HG03342 (cell line): ENCODE data around the gene MYEOV.

Experiments
- ATAC-seq: cut with Tn5 transposase; IDR thresholded peaks from one replicate; pipeline ENCODE4 v1.9.1; 2021; ENCODE audit warnings: mild to moderate bottlenecking, moderate library complexity; ENCODE audit not compliant: unreplicated experiment

Gene MYEOV

DNA sequence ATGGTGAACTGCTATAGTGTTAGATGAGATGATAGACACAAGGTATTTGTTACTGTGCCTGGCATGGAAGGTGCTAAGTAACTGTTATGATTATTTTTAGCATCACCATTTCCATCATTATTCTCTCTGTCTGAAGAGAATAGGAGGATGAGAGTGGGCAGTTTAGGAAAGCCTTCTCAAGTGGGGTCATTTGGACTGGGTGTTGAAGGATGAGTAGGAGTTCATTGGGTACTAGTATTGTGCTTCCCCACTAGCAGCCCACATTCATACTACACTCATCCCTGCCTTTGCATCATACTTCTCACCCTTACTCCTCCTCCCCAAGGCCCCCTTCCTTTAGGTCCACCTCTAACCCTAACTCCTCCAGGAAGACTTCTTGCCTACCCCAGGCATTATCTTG, 20.6 kb downstream of the MYEOV start:
- ATAC-seq: no peak

DNA sequence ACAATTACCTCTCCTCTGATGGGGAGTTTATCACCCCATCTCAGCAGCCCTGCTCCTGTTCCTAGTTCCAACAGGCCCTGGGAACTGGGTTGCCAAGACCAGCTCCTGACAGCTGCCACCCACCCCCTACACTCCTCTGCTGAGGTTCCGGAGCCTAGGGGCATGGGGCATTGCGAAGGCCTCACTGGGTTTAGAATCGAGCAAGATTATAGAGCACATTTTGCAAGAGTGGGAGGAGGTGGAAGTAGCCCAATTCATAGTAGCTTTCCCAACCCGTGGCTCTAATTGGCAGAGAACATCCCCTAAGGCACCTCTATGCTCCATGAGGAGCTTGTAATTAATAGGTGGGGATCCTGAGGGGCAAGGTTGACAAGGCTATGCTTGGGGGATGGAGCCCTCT, 23.0 kb downstream of the MYEOV start:
- no peak for ATAC-seq

DNA sequence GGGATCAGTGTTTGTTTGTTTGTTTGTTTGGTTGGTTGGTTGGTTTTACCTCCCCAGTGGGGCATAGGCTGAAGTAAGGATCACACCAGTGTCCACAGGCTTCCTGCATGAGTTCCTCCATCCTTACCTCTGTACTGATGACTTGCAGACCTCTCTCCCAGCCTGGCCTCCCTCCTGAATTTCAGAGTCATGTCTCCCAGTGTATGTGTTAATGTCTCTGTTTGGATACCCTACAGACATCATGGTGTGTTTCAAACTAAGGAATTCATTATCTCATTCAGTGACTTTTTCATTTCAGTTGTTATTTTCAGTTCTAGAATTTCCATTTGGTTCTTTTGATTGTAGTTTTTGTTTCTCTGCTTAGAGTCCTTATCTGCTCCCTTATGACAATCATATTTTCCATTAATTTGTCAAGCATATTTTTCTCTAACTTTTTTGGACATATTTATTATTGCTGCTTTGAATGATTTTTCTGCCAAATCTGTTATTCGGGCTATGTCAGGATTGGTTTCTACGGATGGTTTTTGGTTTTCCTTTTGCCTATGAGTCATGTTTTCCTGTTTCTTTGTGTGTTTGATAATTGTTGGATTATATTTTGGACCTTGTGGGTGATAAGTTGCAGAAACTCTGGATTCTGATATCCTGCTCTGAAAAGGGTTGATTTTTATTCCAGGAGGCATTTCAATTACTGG, 23.6 kb downstream of the MYEOV start:
- no peak for ATAC-seq

DNA sequence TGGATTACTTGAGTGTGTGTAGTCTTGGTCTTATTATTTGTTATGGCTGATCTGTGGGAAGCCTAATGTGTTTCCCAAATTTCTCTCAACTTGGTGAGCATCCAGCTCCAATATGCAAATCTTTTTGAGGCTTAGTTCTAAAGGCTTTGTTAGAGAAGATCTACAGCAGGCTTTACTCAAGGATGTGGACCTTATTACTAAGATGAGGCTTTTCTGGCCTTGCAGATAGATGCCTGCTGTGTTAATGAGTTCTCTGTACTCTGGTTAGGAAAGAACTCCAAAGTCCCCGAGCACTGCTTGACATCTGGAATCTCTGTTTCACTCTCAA, 24.1 kb downstream of the MYEOV start:
- ATAC-seq: no peak

DNA sequence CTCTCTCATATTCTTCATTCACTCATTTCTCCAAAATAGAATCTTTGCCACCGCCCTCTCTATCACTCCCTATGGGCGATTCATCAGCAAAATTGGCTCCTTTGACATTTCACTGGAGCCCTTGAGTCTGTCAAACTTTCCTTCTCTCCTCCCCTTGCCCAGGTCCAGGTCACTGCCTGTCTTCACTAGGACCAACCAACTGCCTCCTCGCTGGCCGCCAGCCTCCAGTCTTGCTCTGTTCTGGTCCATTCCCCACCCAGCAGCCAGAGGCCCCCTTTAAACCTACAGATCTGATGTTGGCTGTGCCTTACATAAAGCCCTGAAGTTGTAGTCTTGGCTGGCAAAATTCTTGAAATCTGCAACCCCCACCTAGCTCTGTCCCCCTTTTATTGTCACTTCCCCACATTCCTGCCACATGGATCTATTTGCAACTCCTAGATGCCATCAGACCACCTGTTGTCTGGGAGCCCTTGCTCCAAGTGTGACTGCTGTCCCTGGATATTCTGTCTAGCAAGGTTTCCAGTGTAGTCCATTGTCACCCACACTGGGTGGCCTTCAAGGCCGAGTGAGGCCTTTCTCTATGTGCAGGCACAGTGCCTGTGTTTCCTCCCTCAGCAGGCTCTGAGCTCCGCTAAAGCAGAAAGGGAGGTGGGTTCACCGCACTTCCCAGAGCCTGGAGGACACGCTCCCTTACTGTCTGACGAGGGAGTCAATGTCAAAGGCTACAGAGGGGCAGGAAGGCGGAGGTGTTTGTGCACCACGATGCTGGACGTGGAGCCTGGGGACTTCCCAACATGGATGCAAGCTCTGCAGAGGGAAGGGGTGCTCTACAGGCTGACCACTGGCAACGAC, 25.5 kb downstream of the MYEOV start:
- no peak for ATAC-seq

DNA sequence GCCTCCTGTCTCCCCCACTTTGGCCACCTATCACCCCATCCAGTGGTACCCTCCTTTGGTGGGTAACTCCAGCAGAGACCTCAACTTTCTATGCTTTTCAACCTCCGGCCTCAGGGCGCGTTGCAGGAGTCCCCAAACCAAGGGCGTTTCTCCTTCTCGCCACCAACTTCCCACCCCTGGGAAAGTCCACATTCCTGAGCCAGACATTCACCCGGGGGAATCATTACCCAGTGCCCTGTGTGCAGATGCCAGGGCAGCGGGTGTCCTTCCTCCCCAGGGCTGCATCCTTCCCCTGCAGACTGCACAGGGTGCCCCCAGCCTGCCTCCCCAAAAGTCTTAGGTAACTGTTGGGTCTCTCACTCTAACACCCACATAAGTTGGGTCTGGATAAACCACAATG, 26.4 kb downstream of the MYEOV start:
- ATAC-seq: no peak

DNA sequence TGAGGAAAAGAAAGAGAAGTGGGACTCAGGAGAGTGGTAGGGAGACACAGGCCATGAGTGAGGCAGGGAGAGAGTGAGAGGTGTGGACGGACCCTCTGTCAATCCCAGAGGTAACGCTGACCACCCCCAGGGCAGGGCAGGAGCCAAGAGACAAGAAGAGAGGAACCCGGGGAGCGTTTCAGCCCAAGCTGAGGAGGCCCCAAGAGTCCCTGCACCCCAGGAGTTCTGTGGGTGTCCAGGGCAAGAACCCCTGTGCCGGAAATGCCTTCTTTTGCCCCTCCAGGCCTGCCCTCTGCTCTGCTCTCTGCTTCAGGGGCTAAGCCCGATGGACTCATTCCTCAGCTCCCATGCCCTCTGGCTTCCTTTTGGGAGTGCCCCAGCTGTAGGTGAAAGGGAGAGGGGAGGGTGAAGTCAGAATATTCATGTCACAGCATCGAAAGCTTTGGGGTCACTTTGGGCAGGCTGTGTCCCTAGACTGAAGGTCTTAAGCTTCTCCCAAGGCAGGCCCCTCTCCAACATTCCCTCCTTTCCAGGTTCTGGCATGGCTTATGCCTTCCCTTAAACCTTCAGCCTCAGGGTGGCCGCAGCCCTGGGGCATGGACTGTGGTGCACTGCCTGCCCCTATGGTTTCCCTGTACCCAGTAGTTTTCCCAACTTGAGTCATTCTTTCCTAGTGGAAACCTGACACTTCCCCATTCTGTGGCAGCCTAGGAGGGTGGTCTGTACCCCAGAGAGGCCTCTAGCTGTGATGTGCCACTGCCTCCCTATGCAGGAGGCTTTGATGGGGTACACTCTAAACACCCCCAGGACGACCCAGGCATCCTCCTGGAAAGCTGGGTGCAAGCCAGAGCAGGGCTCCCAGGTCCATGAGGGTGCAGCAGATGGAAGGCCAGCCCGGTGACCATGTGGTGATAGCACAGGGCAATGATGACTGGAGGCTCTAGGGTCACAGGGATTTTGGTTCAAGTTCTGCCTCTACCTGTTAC, 27.1 kb downstream of the MYEOV start:
- no peak for ATAC-seq

DNA sequence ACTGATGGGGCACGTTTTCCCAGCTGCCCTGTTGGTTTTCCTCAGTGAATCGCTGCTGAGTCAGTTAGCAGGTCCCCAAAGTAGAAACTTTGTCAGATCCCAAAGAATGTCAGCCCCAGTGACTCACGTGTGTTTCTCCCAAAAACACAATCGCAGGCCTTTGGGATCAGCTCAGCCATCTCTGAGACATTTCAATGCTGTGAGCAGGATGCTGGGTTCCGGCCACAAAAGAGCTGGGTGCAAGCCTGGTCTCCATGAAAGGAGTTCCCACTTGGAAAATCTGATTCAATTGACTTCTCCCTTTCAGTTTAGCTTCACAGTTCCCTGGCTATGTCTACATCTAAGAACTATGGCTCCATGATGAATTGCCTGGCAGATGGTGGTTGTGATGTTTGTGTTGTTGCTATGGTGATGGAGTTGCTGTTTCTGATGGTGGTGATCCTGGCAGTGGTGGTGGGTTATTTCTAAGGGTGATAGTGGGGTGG, 28.0 kb downstream of the MYEOV start:
- ATAC-seq: no peak

DNA sequence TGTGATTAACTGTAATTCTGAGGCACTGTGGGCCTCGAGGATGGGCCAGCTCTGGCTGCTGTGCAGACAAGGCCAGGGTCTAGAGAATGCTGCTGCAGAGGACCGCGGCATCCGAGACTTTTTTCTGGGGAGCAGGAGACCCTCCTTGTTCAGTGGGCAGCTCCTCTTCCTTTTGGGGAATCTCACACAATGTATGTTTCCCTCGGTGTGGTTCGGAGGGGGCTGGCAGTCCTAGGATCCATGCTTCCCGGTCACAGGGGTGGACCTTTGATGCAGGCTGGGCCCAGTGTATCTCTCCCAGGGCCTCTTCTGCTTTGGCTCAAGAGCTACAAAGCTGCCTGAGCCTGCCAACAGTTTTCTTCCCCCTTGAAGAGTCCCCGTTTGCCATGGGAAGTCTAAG, 31.5 kb downstream of the MYEOV start:
- no peak for ATAC-seq

DNA sequence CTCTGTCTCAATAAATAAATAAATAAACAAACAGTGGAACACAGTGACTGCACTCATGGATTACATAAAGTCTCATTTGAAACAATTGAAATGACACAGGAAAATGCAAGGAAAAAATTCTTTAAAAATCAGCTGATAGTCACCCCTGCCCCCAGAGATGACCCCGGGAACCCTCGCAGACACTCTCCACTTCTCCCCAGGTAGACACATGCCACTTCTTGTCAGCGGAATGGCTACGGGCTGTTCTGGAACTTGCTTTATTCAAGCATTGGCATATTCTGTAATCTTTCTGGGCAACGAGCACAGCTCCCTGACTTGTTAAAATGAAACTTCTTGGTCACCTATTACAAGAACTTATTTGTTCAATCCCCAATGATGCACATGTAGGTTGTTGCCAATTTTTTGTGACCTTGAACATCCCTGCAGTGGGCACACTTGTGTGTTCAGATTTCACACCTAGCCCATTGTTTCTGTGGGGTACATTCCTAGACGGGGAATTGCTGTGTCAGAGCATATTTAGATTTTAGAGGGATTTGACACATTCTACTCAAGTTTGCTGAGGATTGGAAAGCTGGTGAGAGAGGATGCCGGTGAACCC, 32.8 kb downstream of the MYEOV start:
- ATAC-seq: no peak

DNA sequence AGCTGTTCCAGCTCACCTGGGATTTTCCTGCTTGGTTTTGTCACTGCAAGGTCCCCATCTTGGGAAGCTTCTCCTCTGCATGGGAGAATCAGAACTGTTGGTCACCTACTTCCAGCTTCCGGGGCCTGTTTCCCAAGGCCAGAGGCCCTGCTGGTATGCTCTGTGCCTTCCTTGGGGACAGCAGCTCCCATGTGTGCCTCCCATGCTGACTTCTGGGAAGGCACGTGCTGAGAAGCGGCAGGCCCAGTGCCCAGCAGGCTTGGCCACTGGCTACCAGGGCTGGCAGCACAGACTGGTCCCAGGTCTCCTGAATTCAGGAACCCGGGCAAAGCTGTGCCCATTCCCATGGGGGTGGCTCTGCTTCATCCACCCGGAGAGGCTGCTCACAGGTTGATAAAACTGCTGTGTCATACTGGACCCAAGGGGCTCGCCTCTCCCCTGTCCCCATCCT, 33.8 kb downstream of the MYEOV start:
- no peak for ATAC-seq

DNA sequence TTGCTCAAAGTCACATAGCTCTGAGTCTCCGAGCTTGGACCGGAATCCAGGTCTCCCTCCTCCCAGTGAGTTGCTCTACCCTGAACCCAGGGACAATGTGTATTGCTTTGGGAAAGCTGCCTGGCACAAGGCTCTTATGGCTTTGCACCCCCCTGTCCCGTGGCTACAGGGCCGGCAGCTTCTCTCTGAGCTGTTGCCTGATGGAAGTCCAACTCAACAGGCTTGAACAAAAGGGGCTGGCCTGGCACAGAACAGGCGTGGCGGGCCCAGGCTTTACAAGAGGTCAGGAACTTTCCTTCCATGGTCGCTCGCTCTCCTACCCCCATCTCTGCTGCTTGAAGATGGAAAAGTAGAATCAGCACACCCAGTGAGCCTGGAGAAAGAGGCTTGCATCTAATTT, 34.3 kb downstream of the MYEOV start:
- no peak for ATAC-seq

DNA sequence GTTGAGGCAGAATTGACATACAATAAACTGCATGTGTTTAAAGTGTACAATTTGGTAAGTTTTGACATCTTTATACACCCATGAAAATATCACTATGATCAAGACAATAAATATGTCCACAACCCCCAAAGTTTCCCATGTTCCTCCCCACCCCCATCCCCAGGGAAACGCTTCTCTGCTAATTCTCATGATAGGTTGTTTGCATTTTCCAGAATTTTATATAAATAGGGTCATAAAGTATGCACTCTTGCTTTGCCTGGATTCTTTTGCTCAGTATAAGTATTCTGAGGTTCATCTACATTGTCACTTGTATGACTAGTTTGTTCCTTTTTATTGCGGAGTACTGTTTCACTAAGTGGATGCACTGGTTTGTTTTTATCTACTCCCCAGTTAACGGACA, 35.6 kb downstream of the MYEOV start:
- no peak for ATAC-seq

DNA sequence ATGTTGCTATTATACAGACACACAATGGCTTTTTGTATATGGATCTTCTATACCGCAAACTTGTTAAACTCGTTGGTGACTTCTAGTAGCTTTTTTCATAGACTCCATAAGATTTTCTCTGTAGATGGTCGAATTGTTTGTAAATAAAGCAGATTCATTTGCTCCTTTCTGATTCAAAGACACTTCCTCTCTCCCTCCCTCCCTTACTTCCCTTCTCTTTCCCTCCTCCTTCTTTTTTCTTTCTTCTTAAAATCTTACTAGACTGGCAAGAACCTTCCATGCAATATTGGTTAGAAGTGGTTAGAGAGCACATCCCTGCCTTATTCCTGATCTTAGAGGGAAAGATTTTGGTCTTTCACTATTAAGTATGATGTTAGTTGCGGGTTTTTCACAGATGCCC, 36.4 kb downstream of the MYEOV start:
- ATAC-seq: no peak

DNA sequence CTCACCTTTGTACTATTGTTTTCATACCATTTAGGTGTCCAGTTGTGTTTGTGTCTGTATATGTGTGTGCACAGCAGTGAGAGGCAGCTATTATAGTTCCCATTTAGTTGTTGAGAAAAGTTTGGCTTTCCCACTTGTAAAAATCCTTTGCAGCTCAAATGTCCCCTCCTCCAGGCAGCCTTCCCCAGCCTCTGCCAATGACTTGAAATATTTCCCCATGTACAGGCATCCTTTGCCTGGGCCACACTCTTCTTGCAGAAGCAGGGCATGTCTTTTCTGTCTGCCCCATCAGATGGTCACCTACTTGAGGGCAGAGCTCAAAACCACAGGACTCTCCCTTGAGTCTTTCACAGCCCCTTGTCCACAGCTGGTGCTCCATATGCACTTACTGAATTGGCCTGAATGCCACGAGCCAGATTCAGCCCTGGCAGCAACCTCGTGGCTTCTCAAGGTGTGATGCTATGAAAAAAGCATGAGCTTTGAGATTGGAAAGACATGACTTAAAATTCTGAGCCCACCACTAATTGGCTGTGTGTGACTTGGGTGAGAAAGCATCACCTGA, 39.3 kb downstream of the MYEOV start:
- ATAC-seq: no peak

DNA sequence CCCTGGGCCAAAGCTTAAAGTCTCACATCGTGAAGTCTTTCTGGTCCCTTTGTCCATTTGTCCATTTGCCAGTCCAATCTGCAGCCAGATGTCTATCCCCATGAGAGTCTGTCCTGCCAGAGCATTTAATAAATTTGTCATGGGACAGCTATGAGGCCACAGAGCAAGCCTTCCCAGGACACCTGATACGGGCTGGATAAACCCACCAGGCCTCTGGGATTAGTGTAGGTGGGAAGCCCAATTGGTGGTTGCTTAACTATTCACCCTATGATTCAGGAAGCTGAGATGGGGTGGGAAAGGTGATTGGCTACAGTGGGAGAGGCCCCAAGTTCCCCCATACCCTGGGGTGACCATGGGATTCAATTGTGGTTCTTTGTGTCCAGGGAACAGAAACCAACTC, 39.9 kb downstream of the MYEOV start:
- no peak for ATAC-seq

DNA sequence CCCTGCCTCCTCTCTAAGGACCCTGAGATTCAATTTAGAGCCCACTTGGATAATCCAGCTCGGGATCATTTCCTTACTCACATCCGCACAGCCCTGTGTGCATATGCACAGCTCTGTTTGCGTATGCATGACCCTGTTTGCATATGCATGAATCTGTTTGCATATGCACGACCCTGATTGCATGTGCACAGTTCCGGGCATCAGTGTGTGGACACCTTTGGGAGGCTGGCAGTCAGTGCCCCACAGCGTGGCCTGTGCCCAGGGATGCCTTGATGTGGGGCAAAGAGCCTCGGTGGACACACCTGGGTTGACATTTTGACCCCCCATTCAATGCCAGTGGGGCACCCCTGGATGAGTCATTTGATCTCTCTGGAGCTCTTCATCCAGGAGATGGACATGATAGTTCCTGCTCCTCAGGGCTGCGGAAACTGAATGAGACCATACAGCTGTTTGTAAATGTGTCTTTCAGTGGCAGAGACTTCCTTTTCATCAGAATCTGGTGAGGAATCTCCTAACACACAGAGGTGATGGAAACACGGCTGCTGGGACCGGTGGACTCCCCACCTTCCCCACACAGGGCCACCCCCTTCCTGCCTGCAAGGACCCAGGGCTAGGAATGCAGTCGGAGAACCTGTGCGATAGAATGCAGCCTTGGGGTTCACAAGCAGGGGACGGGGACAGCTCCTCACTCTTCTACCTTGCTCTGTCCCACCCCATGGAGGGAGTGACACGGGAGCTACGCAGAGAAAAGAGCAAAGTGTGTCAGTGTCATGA, 41.2 kb downstream of the MYEOV start:
- no peak for ATAC-seq

DNA sequence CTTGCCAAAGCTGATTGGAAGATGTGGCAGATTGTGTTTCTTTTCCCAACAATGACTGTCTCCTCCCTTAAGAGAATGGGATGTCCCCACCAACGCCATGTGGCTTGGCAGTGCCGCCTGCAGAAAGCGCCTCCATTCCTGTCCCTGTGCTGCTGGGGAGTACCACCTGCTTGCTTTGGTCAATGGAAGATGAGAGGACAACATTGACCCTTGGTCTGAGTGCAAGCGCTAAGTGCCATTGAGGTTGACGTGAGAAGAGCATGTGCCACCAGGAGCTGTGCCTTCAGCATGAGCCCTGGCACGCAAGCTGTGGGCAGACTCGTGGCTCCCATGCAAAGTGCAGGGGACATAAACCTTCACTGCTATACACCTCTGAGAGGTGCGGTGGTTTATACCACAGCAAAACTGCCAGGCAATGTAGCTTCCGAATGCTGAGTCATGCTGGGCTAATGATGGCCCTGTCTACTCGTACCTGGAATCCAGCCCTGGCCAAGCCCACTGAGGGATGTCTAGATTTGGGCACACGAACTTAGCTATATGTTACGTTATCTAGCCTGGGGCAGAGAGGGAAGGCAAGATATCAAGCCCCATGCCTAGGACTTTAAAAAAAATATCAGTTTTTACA, 41.9 kb downstream of the MYEOV start:
- ATAC-seq: no peak

DNA sequence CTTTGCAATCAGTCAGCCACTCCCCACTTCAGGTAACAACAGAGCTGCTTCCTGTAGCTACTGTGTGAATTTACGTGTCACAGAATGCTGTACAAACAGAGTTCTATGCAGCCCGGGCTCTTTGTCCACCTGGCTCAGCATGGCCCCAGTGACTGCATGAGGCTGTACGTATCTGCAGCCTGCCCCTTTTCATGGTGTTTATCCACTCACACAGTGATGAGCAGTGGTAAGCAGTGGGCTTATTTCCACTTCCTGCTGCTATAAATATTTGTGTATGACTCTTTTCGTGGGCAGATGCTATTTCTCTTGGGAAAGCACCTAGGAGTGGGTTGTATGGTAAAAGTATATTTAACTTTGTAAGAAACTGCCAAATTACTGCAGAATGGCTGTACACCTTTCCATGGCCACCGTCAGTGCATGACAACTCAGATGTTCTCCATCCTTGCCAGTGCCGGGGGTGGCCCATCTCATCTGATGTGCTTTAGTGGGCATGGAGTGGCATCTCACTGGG, 43.3 kb downstream of the MYEOV start:
- ATAC-seq: no peak
